WTC11 (cell line): ENCODE data around the gene WARS2. TPM values are rescaled to one million over a fixed set of nuclear protein-coding genes. Genes with fewer than 3 reads are reported as not detected.

ENCODE experiments used
- ATAC-seq: fragments of 200-7000 bp; cut with Tn5 transposase; 2 replicates; pipeline ENCODE4 v1.10.0; 2021; ENCODE audit warnings: mild to moderate bottlenecking, moderate library complexity
- CTCF ChIA-PET: fragments of 300-600 bp; sonication (Branson Sonifier 250); formaldehyde crosslinking; loops from one replicate; lab custom pipeline; 2021; ENCODE audit warnings: antibody characterized with exemption; lab: Charles Lee
- POLR2A ChIA-PET: fragments of 350-600 bp; sonication (Branson Sonifier 250); formaldehyde crosslinking; loops from one replicate; lab custom pipeline; 2021; ENCODE audit warnings: antibody characterized with exemption; lab: Charles Lee
- DNase-seq: peaks from one replicate; pipeline ENCODE4 v3.0.0; 2021; ENCODE audit warnings: low spot score
- H3K27ac Mint-ChIP-seq: 2 replicates; pipeline ENCODE4 v1.8.0; 2021; ENCODE audit warnings: mixed read lengths
- H3K27me3 Mint-ChIP-seq: 2 replicates; pipeline ENCODE4 v1.8.0; 2021; ENCODE audit warnings: low read depth, mild to moderate bottlenecking, moderate library complexity, mixed read lengths
- H3K36me3 Mint-ChIP-seq: 2 replicates; pipeline ENCODE4 v1.8.0; 2021; ENCODE audit warnings: mixed read lengths
- H3K4me1 Mint-ChIP-seq: 2 replicates; pipeline ENCODE4 v1.8.0; 2022; ENCODE audit warnings: mixed read lengths
- H3K4me3 Mint-ChIP-seq: 2 replicates; pipeline ENCODE4 v1.8.0; 2021; ENCODE audit warnings: mild to moderate bottlenecking, moderate library complexity, mixed read lengths
- H3K9me3 Mint-ChIP-seq: 2 replicates; pipeline ENCODE4 v1.8.0; 2021; ENCODE audit warnings: mixed read lengths
- ARID4B ChIP-seq: sonication (generic); formaldehyde crosslinking; IDR thresholded peaks from 2 replicates; pipeline ENCODE4 v1.8.0; 2023; ENCODE audit warnings: missing genetic modification reagents, mild to moderate bottlenecking, borderline replicate concordance
- ATF2 ChIP-seq: sonication (generic); formaldehyde crosslinking; IDR thresholded peaks from 2 replicates; pipeline ENCODE4 v1.8.1; 2022; ENCODE audit warnings: low read depth, missing genetic modification reagents, borderline replicate concordance
- E2F1 ChIP-seq: sonication (generic); formaldehyde crosslinking; IDR thresholded peaks from 2 replicates; pipeline ENCODE4 v1.8.0; 2022; ENCODE audit warnings: mild to moderate bottlenecking, missing genetic modification reagents
- ESRRA ChIP-seq: sonication (generic); formaldehyde crosslinking; IDR thresholded peaks from 2 replicates; pipeline ENCODE4 v1.8.1; 2022; ENCODE audit warnings: mild to moderate bottlenecking, missing genetic modification reagents, borderline replicate concordance
- FOXK1 ChIP-seq: sonication (generic); formaldehyde crosslinking; IDR thresholded peaks from 2 replicates; pipeline ENCODE4 v1.8.0; 2022; ENCODE audit warnings: mild to moderate bottlenecking, moderate library complexity, missing genetic modification reagents
- FOXP1 ChIP-seq: sonication (generic); formaldehyde crosslinking; IDR thresholded peaks from 2 replicates; pipeline ENCODE4 v1.8.0; 2022; ENCODE audit warnings: missing genetic modification reagents, mild to moderate bottlenecking, moderate library complexity, borderline replicate concordance
- GTF2I ChIP-seq: fragments of 250-450 bp; sonication (Bioruptor Pico); conservative IDR thresholded peaks from 2 replicates; pipeline ENCODE4 v1.4.0; 2021; ENCODE audit warnings: mild to moderate bottlenecking
- JAZF1 ChIP-seq: fragments of 250-450 bp; sonication (Bioruptor Pico); IDR thresholded peaks from 2 replicates; pipeline ENCODE4 v1.9.0; 2021; ENCODE audit warnings: moderate library complexity, mild to moderate bottlenecking, inconsistent platforms
- JUN ChIP-seq: sonication (generic); formaldehyde crosslinking; IDR thresholded peaks from 2 replicates; pipeline ENCODE4 v1.8.0; 2023; ENCODE audit warnings: mild to moderate bottlenecking, missing genetic modification reagents
- MLX ChIP-seq: sonication (generic); formaldehyde crosslinking; IDR thresholded peaks from 2 replicates; pipeline ENCODE4 v1.8.1; 2023; ENCODE audit warnings: mild to moderate bottlenecking, missing genetic modification reagents, moderate library complexity
- RELA ChIP-seq: sonication (generic); formaldehyde crosslinking; IDR thresholded peaks from 2 replicates; pipeline ENCODE4 v1.8.1; 2022; ENCODE audit warnings: missing genetic modification reagents, mild to moderate bottlenecking, borderline replicate concordance
- SMAD3 ChIP-seq: sonication (generic); formaldehyde crosslinking; IDR thresholded peaks from 2 replicates; pipeline ENCODE4 v1.8.0; 2022; ENCODE audit warnings: missing genetic modification reagents, mild to moderate bottlenecking, borderline replicate concordance
- STAT6 ChIP-seq: sonication (generic); formaldehyde crosslinking; conservative IDR thresholded peaks from 2 replicates; pipeline ENCODE4 v1.8.1; 2023; ENCODE audit warnings: mild to moderate bottlenecking, low read depth, missing genetic modification reagents, moderate library complexity
- TEAD4 ChIP-seq: sonication (generic); formaldehyde crosslinking; IDR thresholded peaks from 2 replicates; pipeline ENCODE4 v1.8.0; 2022; ENCODE audit warnings: mild to moderate bottlenecking, missing genetic modification reagents
- ZNF121 ChIP-seq: sonication (generic); formaldehyde crosslinking; IDR thresholded peaks from 2 replicates; pipeline ENCODE4 v1.8.0; 2023; ENCODE audit warnings: missing genetic modification reagents
- ZNF219 ChIP-seq: sonication (generic); formaldehyde crosslinking; IDR thresholded peaks from 2 replicates; pipeline ENCODE4 v1.8.0; 2023; ENCODE audit warnings: missing genetic modification reagents, mild to moderate bottlenecking, borderline replicate concordance
- ZNF232 ChIP-seq: sonication (generic); formaldehyde crosslinking; IDR thresholded peaks from 2 replicates; pipeline ENCODE4 v1.8.0; 2022; ENCODE audit warnings: mild to moderate bottlenecking, missing genetic modification reagents
- ZNF317 ChIP-seq: sonication (generic); formaldehyde crosslinking; IDR thresholded peaks from 2 replicates; pipeline ENCODE4 v1.8.1; 2023; ENCODE audit warnings: low read depth, mild to moderate bottlenecking, moderate library complexity, missing genetic modification reagents, borderline replicate concordance
- ZSCAN18 ChIP-seq: fragments of 250-450 bp; sonication (Bioruptor Pico); IDR thresholded peaks from 2 replicates; pipeline ENCODE4 v2.1.2; 2022; ENCODE audit warnings: mild to moderate bottlenecking, moderate library complexity
- total RNA-seq: library from RNA; stranded (reverse); gene quantifications from 3 replicates; pipeline ENCODE4 v1.2.3, GENCODE V29; 2021

WARS2 gene
- total RNA-seq, 1 experiment from 2014 or later, result 9.3 TPM

- TF ChIP-seq E2F1 (CRISPR knock-in tag) (no peak), STAT6 (no peak), ZSCAN18 (no peak), FOXK1 (no peak), JUN (CRISPR knock-in tag) (no peak)
These were observed 94.0 kb downstream of the WARS2 start (continued) for GRCh38 chr1:119046429-119046784.

GRCh38 chr1:119045096-119045746 is 95.2 kb downstream of the WARS2 start:
- DNase-seq (no peak), ATAC-seq (no peak)
- Mint-ChIP-seq H3K4me3 (no peak overlapping the region), H3K4me1 (peaks cover 23% of the 10 kb centered on the region), H3K9me3 (no peaks in the 10 kb centered on the region), H3K36me3 (0 out of 2 replicates have a peak, but pooled peaks cover 3% of the 10 kb centered on the region), H3K27ac (no peak overlapping the region), H3K27me3 (no peaks in the 10 kb centered on the region)
- ChIA-PET POLR2A (no interaction called here), CTCF (no interaction called here)
- TF ChIP-seq ZNF219 (CRISPR knock-in tag), result no peak
- TF ChIP-seq GTF2I (CRISPR knock-in tag), result no peak
- no peak for TF ChIP-seq ATF2
- TF ChIP-seq JAZF1 (CRISPR knock-in tag), result no peak
- TF ChIP-seq FOXP1 (CRISPR knock-in tag), result no peak
- TF ChIP-seq ZNF121 (CRISPR knock-in tag), result no peak
- no peak for TF ChIP-seq TEAD4 (CRISPR knock-in tag)
- no peak for TF ChIP-seq ARID4B (CRISPR knock-in tag)
- TF ChIP-seq ESRRA (CRISPR knock-in tag), result no peak
- no peak for TF ChIP-seq MLX (CRISPR knock-in tag)
- no peak for TF ChIP-seq ZNF317
- no peak for TF ChIP-seq ZNF232 (CRISPR knock-in tag)
- no peak for TF ChIP-seq SMAD3
- TF ChIP-seq RELA (CRISPR knock-in tag), result no peak
